Esophagus (tissue), 2 donors: ENCODE data around the gene BCL11A. TPM values are rescaled to one million over a fixed set of nuclear protein-coding genes. Genes with fewer than 3 reads are reported as not detected.

Experiments used
- H3K27ac ChIP-seq, 2 donors: one replicate each; pipeline ENCODE4 v1.5.1; 2013; ENCODE audit warnings: low read depth in 2 of 2, mild to moderate bottlenecking in 2 of 2, inconsistent platforms in 1 of 2, low read length in 1 of 2, moderate library complexity in 1 of 2
- H3K27me3 ChIP-seq, 2 donors: one replicate each; pipeline ENCODE4 v1.6.1; 2013; ENCODE audit warnings: low read length in 2 of 2, control low read depth in 1 of 2, mild to moderate bottlenecking in 1 of 2; ENCODE audit not compliant: insufficient read depth in 2 of 2, control insufficient read depth in 1 of 2
- H3K36me3 ChIP-seq, 2 donors: one replicate each; pipeline ENCODE4 v1.6.1; 2013; ENCODE audit warnings: low read length in 1 of 2; ENCODE audit not compliant: control insufficient read depth in 2 of 2, insufficient read depth in 2 of 2
- H3K4me1 ChIP-seq, 2 donors: one replicate each; pipeline ENCODE4 v1.6.1; 2013; ENCODE audit warnings: low read length in 1 of 2; ENCODE audit not compliant: control insufficient read depth in 2 of 2, insufficient read depth in 2 of 2
- H3K4me3 ChIP-seq, 2 donors: one replicate each; pipeline ENCODE4 v1.5.1; 2013; ENCODE audit warnings: low read length in 2 of 2, mild to moderate bottlenecking in 2 of 2, low read depth in 1 of 2, moderate library complexity in 1 of 2
- H3K9me3 ChIP-seq, 2 donors: one replicate each; pipeline ENCODE4 v1.6.1; 2013; ENCODE audit warnings: mild to moderate bottlenecking in 2 of 2, low read depth in 1 of 2, low read length in 1 of 2, moderate library complexity in 1 of 2; ENCODE audit not compliant: control insufficient read depth in 2 of 2, insufficient read depth in 1 of 2
- WGBS, 2 donors: extraction: QIAGEN DNeasy Blood & Tissue Kit; methylation state at CpG; one replicate each; pipeline ENCODE4 v1.1.7; 2013; 5-methylcytosine and 5-hydroxymethylcytosine counted together
- polyA plus RNA-seq, 2 donors: library from polyadenylated mRNA; stranded (reverse); fragments of 200-250 nt; gene quantifications; one replicate each; pipeline ENCODE4 v1.2.3, GENCODE V29; 2013
- donor health status: healthy with polysubstance abuse.
- donor health status: Bipolar disorder and iron deficiency.

Gene BCL11A
- polyA plus RNA-seq, 2 donors = 8.6 to 25.5 TPM

DNA sequence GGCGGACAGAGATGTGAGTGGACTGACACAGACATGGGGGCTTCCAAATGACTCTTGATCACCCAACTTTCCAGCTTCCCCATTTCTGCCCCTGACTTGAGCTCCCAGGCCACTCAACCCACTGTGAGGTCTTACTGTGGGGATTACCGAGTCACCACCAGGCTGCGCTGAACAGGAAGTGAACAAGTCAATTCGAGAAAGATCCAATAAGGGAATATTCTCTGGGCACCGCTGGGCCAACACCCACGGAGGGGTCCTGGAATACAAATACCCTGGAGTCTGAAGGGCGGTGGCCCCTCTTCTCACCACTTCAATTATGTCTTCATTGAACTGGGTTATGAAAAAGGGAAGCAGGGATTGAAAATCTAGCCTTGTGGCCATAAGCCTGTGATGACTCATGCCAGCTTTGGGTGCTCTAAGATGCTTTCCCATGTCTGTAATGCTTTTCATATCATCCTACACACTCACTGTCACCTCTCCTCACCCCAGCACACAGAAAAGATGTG lies 37.7 kb downstream of the BCL11A start:
- Histone ChIP-seq H3K36me3 (peaks cover 0 to 2% of the 10 kb centered on the region in 2 donors), H3K27me3 (no peaks in the 10 kb centered on the region), H3K27ac (peak overlapping the region in 1 of 2 donors; percentile 59), H3K9me3 (no peaks in the 10 kb centered on the region), H3K4me3 (no peak overlapping the region), H3K4me1 (peaks cover 2 to 17% of the 10 kb centered on the region in 2 donors)
- 55 to 74% methylated on average over 7 of the region's 7 CpGs for WGBS, 2 donors

DNA sequence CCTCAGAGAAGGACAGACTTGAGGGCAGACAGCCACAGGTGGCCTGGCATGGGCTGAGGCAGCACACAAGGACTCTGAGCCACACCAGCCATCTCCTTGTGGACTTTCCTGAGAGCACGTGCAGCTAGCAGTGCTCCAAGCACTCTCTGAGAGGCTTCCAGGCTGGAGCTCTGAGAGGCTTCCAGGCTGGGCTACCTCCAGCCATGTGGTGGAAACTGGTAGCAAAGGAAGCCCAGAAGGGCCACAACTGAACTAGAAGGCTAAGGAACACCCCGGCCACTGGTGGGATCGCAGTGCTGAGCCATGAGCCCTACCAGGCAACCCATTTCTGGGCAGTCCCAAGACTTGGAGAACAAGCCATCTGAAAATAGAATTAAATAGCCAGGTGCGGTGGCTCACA lies 39.5 kb downstream of the BCL11A start:
- H3K9me3 ChIP-seq = no peaks in the 10 kb centered on the region
- no peak overlapping the region for H3K27ac ChIP-seq
- WGBS, 2 donors = 84 to 94% methylated on average over 4 of the region's 4 CpGs
- H3K36me3 ChIP-seq = peaks cover 0 to 2% of the 10 kb centered on the region in 2 donors
- H3K27me3 ChIP-seq = no peaks in the 10 kb centered on the region
- no peak overlapping the region for H3K4me3 ChIP-seq
- H3K4me1 ChIP-seq = peaks cover 2 to 17% of the 10 kb centered on the region in 2 donors

DNA sequence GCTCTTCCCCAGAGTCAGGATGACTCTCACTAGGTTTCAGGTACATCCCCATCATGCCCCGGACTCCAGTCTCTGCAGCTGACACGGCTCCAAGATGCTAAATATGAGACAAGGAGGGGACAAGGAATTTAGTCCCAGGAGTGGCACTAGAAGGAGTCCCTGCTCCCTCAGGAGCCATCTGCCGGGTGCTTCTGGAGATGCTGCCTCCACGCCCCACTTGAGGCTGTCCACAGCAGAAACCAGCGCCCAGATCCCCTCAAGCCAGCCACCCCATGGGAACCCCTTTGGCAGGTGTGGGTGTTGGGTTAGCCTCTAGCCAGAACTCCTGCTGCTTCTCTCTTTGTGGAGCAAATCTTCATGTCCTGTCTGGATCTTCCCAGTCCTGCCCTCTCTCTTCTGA lies 40.3 kb downstream of the BCL11A start:
- Histone ChIP-seq H3K4me1 (peaks cover 3 to 17% of the 10 kb centered on the region in 2 donors), H3K4me3 (no peak overlapping the region), H3K27ac (peak overlapping the region in 1 of 2 donors; percentile 87), H3K36me3 (no peaks in the 10 kb centered on the region), H3K9me3 (no peaks in the 10 kb centered on the region), H3K27me3 (no peaks in the 10 kb centered on the region)
- 76 to 83% methylated on average over 5 of the region's 5 CpGs for whole genome bisulfite sequencing, 2 donors

DNA sequence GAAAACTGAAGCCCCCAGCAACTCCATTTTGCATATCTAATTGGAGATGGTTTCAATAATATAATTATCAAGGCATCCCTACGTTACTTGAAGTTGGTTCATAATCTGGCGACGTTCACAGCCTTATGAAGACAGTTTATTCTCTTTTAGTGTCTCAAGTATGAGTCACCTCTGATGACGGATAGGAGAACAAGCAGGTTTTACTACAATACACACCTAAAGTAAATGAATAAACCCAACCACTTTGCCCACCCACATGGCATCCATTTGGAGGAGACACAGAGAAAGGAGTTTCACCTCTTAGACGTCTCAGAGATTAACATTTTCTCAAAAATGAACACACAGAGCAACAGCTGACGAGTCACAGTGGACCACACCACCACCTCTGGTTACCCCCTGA lies 40.8 kb downstream of the BCL11A start:
- H3K4me1 ChIP-seq = peaks cover 4 to 17% of the 10 kb centered on the region in 2 donors
- 51 to 64% methylated on average over 6 of the region's 6 CpGs for WGBS, 2 donors
- H3K27me3 ChIP-seq = no peaks in the 10 kb centered on the region
- peak overlapping the region; percentile 73 to 87 for H3K27ac ChIP-seq
- H3K4me3 ChIP-seq = no peak overlapping the region
- no peaks in the 10 kb centered on the region for H3K9me3 ChIP-seq
- H3K36me3 ChIP-seq = no peaks in the 10 kb centered on the region

DNA sequence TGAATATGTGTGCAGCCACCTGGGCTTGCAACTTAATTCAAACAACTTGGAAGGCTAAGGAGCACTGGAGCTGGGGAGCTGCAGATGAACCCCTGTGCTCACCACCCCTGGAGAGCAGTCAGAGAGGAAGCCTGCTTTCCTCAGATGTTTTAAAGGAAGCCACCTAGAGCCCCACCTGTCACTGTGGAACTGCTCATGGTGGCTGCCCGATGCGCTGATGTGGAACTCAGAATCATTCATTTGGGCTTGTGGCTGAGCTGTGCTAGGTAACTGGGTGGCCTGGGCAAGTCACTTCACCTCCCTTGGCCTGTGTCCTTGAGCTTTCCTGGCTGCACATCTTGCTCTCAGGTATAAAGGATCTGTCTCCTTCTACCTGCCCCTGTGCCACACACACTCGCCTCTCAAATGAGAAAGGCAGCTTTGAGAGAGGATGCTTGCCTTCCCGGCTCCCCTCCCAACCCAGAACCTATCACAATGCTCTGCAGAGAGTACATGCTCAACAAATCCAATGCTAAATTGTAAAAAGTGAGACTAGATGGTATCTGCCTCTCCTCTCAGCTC lies 41.3 kb downstream of the BCL11A start:
- Histone ChIP-seq H3K36me3 (no peaks in the 10 kb centered on the region), H3K27ac (peak overlapping the region; percentile 61 to 86), H3K4me3 (no peak overlapping the region), H3K9me3 (no peaks in the 10 kb centered on the region), H3K27me3 (no peaks in the 10 kb centered on the region), H3K4me1 (peaks cover 4 to 17% of the 10 kb centered on the region in 2 donors)
- 54 to 56% methylated on average over 4 of the region's 4 CpGs for WGBS, 2 donors

DNA sequence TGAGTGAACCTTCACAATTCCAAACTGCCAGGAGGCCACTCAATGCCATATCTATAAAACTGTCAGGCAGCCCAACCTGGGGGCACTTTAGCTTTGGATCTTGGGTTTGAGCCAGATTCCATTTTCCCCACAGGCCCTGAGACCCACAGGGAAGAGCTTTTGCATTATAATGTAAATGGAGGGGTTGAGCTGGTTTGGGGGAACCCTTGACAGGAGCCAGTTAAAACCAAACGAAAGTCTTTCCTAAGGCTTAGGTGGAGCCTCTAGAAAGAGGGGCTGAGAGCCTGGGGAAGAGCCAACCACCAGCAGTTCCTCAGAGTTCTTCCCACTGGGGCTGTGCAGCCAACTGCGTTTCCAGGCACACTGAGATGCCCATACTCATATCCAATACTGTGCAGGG lies 42.7 kb downstream of the BCL11A start:
- peaks cover 4 to 15% of the 10 kb centered on the region in 2 donors for H3K4me1 ChIP-seq

DNA sequence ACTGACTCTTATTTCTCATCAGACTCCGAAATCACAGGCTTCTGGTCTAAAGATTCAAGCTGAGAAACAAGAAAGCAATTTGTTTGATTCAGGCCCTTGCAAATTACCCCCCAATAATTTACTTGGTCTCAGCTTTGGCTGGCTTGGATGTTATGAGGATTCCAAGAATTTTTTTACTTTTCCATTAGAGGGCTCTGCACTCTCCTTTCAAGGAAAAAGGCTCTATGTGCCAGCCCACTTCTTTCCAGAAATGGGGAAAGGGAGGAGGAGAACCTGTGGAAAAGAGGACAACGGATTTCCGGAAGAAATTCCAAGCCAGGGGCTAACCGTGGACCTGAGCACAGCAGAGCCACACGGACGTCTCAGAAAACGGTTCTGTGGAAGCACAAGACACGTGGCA lies 44.4 kb downstream of the BCL11A start:
- H3K27ac ChIP-seq = no peak overlapping the region
- no peaks in the 10 kb centered on the region for H3K27me3 ChIP-seq
- WGBS, 2 donors = 75 to 81% methylated on average over 8 of the region's 8 CpGs
- no peak overlapping the region for H3K4me3 ChIP-seq
- no peaks in the 10 kb centered on the region for H3K9me3 ChIP-seq
- no peaks in the 10 kb centered on the region for H3K36me3 ChIP-seq
- H3K4me1 ChIP-seq = peaks cover 4 to 18% of the 10 kb centered on the region in 2 donors

More for the DNA sequence above, 42.7 kb downstream of the BCL11A start:
- Histone ChIP-seq H3K4me3 (no peak overlapping the region), H3K27me3 (no peaks in the 10 kb centered on the region), H3K27ac (no peak overlapping the region), H3K9me3 (no peaks in the 10 kb centered on the region), H3K36me3 (no peaks in the 10 kb centered on the region)
- 56 to 85% methylated on average over 2 of the region's 2 CpGs for WGBS, 2 donors

DNA sequence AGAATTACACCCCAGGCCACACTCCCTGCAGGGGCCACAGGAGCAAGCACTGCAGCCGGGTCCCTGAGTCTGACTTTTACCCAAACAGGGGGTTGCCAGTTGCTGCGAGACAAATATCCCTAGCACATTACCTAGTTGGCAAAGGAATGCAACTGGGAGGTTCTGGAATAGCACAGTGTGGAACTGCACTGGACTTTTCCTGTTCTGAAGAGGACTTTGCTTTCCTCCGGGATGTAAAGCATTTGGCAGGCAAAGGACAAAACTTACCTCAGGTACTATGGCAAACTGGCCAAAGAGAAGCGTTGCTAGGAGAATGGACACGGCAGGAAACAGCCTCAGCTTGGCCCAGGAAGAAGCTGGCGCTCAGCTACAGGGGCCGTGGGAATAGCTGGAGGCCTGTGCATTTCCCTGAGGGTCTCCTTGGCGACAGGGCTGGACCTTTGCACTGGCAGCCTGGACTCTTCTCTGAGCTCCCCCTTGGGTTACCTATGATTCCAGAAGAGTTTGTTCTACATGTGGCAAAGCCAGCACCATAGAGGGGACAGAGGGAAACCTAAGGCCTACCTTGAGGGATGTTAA lies 45.0 kb downstream of the BCL11A start:
- no peak overlapping the region for H3K4me3 ChIP-seq
- no peaks in the 10 kb centered on the region for H3K27me3 ChIP-seq
- peaks cover 4 to 18% of the 10 kb centered on the region in 2 donors for H3K4me1 ChIP-seq
- H3K9me3 ChIP-seq = no peaks in the 10 kb centered on the region
- H3K27ac ChIP-seq = peak overlapping the region; percentile 6 to 44
- H3K36me3 ChIP-seq = no peaks in the 10 kb centered on the region
- 56 to 57% methylated on average over 8 of the region's 8 CpGs for whole genome bisulfite sequencing, 2 donors

DNA sequence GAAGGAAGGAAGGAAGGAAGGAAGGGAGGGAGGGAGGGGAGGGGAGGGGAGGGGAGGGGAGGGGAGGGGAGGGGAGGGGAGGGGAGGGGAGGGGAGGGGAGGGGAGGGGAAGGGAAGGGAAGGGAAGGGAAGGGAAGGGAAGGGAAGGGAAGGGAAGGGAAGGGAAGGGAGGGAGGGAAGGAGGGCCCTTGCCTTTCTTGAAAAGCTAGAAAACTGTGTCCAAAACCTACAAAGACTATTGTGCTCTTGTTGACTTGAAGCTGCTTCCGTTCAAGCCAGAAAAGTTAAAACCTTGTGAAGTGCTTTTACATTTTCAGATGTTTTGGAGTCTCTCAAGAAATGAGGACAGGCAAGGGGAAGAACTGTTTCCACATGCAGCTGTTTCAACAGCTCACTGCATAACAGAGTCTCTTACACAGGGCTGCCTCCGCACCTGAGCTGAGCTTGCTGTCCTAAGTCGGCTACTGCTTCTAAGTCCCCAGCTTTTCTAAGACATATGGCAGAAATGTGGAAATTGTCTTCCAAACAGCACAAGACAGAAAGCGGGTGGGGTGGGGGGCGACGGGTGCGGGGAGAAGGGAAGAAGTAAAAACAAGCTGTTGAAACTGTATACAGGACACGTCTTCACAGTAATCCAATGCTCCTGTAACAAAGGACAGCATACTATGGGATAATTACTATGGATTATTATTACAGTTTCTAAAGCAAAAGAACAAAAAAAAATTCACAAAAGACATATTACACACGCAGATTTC lies 46.1 kb downstream of the BCL11A start:
- no peaks in the 10 kb centered on the region for H3K36me3 ChIP-seq
- 48 to 64% methylated on average over 9 of the region's 9 CpGs for WGBS, 2 donors
- no peaks in the 10 kb centered on the region for H3K9me3 ChIP-seq
- H3K27ac ChIP-seq = peak overlapping the region; percentile 66 to 77
- H3K27me3 ChIP-seq = no peaks in the 10 kb centered on the region
- no peak overlapping the region for H3K4me3 ChIP-seq
- peaks cover 4 to 16% of the 10 kb centered on the region in 2 donors for H3K4me1 ChIP-seq
